Amygdala (tissue), 56 donors: ENCODE data around the gene TBC1D22A.

Experiments used
- DNase-seq, 56 donors: peaks; one replicate each; lab custom pipeline; 2025; lab: John Stamatoyannopoulos, UW

TBC1D22A gene

DNA sequence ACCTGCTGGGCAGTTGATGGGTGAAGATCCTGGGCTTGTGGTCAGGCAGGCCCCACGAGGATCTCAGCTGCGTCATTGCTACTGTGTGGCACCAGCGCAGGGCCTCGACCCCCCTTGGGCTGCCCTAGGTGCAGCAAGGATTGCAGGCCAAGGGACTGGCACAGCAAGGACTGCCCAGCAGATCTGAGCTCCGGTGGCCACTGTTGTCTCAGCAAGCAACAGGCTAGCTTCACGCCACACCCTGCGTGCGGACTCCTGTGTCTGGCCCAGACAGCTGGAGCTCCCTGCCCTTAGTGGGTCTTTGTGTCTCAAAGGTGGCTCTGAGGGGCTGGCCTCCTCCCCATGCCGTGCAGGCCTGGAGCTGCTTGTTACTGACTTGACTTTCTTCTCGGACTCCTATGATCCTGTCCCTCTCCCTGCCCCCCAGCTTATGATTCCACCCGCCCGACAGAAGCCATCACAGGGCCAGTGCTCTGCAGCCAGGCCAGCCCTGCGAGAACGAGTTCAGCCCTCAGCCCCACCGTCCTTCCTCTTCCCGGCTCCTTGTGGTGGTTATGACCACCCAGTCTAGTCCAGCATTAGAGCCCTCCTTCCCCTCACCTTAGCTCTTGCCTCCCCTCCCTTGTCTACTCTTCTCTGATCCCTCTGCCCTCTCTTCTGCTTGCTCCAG is 295.6 kb downstream of the TBC1D22A start:
- no peak for DNase-seq

DNA sequence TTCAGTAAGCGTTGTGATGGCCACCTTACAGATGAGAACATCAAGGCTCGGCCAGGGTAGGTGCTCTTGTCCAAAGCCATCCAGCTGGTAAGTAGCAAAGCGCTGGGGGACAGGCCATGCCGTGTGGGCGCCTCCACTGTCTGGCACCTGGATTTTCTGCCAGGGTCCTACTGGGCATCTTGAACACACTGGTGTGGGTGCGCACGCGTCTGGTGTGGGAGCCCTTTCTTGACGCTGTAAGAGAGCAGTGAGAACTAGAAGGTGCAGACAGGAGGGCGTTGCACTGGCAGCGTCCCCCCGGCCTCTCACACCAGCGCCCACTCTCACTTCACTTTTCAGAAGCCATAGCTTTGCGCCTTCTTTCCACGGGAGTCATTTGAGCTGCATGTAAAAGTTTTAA is 296.6 kb downstream of the TBC1D22A start:
- DNase-seq, result no peak

DNA sequence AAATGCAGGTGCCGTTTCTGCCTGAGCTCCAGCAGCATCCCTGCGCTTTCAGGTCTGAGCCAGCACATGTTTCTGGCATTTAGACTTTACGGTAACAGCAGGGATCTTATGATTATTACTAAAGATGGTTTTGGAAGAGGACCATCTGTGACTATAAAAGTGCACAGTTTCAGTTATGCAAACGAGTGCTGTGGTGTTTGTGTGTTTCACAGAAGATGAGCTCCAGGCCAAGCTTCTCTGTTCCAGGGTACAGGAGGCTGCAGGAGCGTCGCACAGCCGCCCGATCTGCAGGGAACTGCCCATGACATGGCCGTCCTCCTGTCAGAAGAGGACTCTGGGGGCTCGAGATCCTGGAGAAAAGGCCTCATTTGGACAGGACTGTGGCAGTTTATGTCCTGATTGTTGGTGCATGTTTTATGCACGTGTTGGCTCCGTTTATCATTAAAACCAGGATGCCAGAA is 297.3 kb downstream of the TBC1D22A start:
- DNase-seq, result peak in 1 of 56 donors; percentile 6

DNA sequence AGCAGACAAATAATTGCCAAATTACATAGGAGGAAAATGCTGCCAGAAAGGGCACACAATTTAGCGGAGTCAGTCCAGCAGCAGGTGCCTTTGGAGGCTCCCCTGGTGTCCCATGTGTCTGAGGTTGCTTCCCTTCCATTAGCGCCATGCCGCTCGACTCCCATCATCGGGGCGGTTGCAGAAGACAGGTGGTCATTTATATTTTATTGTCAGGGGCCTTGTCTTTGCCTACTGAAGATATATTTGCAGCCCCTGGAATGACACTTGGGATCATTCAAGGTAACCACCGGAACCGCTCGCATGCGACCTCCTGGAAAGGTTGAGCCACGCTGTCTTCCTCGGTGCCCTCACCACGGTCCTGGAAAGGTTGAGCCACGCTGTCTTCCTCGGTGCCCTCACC is 298.3 kb downstream of the TBC1D22A start:
- no peak for DNase-seq

DNA sequence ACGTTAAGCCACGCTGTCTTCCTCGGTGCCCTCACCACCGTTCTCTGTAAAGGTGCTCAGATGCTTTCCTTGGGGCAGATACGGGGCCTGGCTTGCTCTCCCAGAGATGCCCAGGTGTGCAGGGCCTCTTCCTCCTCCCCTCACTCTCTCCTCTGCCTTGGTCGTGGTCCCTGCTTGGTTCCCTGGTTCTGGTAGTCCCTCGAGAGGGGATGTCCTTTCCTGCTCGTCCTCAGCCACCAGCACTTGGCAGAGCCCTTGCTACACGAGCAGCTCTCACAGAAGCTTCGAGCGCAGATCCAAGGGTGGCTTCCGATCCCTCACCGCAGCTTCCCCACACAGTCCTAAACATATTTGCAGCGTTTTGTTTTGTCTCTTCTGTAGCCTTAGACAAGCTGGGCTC is 298.8 kb downstream of the TBC1D22A start:
- no peak for DNase-seq

DNA sequence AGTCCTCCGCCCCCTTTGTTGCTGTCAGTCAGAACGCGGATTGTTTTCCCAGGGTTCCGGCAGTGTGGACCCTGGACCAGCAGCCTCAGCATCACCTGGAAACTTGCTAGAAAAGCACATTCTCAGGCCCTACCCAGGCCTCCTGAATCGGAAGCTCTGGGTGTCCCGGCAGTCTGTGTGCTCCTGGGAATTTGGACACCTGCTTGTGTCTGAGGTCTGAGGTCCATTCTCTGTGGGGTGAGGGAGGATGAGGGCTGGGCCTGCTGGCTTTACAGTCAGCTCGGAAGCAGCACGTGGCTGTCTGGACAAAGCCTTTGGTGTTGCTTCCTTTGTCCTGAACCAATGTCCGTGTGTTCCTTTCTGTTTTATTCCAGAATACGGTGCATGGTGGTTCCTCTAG is 299.7 kb downstream of the TBC1D22A start:
- no peak for DNase-seq

DNA sequence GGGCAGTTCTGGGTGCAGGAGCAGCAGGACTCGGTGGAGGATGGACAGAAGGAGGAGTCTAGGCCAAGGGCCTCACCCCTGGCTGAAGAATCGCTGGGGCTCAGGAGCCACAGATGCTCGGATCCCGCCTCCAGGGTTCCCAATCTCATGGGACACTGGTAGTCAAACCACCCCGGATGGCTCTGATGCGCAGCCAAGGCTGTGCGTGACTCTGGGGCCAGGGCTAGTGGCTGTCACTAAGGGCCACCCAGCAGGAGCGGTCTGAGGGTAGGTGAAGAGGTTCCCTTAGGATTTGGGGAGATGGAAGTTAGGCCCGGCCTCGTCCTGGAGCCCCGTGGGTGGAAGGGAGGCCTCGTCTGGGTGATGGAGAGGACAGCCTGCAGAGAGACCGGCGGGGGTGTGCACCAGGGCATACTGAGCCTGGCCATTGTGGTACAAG is 300.6 kb downstream of the TBC1D22A start:
- DNase-seq, result no peak

DNA sequence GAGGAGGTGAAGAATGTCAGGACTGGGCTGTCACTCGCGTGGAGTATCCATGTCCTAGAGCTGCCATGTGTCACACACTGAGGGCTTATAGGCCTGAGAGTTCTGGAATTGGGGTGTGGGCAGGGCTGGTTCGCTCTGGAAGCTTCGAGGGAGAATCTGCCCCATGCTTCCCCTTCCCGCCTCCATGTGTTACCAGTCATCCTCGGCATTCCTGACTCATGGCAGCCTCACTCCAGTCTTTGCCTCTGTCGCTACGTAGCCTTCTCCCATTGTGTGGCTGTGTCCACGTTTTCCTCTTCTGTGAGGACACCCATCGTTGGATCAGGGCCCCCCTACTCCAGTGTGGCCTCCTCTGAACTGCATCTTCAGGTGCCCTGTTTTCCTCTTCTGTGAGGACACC is 301.2 kb downstream of the TBC1D22A start:
- no peak for DNase-seq

DNA sequence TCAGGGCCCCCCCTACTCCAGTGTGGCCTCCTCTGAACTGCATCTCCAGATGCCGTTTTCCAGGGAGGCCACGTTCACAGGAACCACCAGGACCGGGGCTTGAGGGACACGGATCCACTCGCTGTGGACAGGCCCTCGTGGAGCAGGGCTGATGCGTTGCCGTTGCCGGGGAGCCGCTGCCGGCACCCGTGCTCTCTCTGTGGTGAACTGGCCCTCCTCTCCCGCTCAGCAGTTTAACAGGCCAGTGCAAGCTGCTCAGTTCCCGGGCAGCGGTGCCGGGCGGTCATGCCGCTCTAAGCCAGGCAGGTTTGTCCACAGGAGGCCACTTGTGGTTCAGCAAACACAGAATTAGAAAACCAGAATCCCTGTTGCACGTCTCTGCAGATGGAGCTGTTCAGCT is 301.6 kb downstream of the TBC1D22A start:
- DNase-seq, result no peak

DNA sequence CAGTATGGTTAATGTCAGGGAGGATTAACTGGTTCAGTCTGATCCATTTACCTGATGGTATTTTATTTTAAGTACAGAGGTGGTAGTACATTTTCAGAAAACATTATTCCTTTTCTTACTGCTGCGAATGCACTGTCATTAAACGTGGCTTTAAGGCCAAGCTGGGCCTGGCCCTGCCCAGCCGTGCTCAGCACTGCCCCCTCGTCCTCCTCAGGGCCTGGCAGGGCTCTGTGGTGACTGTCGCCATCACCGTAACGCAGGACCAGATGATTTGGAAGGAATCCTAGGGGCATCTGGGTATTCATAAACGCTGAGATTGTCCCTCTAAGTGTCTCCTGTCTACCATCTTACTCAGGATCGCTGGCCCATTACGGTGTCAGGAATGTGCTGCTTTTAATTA is 302.0 kb downstream of the TBC1D22A start:
- no peak for DNase-seq

DNA sequence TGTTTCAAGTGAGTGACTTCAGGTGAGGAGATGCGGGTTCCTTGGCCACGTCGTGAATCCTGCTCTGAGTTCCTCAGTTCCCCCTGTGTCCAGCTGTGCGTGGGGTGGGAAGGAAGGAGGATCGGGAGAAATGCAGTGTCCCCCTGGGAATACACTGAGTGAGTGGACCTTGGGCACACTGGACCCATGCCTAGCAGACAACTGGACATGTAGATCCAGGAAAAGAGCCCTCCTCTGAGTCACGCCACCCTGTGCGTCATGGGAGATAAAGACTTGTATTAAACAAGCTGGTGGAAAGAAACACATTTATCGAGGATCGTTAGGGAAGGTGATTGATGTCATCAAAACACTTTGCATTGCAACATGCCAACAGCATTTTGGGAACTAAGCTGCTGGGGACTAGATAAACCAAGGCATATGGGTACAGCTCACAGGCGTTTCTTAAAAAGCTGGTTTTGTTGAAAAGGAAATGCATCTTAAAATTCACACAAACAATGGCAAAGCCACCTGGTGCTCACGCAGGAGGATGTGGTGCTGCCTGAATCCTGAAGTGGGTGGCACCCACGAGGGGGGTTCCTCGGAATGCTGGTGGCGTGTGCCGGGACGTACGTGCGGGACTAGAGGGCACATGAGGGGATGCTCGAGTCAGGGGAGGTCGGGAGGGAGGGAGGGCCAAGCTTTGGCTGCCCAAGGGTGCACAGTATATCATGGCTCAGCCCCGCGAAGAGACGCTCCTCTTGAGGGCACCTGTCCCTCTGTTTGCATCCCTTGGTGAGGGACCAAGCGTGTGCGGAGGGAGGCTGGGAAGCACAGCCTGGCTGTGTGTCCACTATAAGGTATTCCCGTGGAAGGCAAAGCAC is 303.5 kb downstream of the TBC1D22A start:
- no peak for DNase-seq

DNA sequence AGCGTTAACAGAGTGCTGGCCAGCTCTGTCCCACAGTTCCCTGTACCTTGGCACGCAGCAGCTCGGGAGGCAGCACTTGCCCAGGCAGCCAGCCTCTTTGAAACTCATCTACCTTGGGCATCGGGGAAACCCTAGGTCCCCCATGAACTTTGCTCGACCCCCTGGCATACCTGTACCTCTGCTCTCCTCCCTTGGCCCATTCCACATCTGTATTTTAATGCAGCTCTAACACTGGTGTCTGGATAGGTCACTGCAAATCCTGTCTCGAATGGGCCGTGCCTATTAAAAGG is 304.1 kb downstream of the TBC1D22A start:
- no peak for DNase-seq

DNA sequence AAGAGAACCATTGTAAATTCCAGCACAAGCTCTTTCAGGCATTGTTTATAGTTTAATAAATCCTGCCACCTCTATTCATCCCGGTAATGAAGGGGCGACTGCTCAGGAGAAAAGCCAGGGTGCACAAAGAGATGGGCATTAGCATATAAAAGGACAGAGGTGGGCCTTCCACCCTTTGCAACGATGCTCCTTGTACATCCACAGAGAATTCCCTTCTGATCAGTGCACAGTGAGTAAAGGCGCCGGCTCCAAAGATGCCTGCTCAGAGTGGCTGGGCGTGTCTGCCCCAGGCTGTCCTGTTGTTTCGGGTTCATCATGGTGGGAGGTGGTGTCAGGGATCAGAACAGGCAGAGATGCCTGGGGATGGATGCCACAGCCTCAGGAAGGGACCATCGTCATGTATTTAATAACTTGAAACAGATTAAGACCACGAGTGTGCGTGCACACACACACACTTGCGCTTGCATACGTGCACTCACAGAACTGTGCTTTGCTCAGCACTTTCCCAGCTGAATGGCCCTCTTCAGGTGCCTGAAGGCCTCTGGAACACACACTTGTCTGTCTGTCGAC is 305.0 kb downstream of the TBC1D22A start:
- no peak for DNase-seq

DNA sequence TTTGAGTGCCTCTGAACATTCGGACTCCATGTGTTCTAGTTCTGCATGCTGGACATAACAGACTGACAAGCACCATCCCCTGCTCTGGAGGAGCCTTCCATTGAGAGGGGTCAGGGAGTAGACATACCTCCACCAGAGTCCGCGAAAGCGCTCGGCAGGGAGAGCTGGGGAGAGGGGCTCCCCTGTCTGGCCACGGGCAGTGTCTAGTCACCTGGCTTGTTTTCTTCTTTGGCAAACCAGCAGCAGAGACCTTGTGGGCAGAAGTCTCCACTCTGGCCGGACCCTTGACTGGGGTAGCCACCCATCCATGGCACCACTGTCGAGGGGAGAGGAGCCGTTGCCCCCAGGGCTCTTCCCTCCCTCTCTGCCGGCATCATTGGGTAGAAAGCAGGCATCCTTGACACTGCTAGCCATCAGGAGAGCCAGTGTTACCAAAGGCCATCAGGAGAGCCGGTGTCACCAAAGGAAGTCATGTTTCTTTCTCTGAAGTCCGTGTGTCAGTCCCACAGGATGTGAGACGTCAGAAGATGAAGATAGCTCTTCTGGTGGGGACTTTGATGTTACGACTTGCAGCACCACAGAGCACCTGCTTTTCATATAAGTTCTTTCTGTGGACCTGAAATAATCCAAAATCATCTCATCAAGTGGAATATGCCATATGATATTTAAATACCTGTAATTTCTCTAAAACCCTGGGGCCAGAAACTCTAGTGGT is 305.6 kb downstream of the TBC1D22A start:
- no peak for DNase-seq

DNA sequence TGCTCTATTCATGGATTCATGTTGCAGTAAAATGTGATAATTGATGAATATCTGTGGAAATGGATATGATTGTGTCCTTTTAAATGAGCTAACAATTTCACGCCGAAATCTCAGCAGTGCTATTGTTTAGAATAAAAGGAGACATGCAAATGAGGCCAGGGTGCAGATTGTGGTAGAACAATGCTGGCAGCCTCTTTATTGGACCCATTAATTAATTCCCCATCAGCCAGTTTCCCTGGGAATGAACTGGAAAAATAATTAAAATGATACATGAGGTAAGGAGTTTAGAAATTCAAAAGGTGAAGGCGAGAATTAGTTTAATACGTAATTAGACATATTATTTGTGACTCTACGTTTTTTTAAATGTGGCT is 306.2 kb downstream of the TBC1D22A start:
- no peak for DNase-seq

DNA sequence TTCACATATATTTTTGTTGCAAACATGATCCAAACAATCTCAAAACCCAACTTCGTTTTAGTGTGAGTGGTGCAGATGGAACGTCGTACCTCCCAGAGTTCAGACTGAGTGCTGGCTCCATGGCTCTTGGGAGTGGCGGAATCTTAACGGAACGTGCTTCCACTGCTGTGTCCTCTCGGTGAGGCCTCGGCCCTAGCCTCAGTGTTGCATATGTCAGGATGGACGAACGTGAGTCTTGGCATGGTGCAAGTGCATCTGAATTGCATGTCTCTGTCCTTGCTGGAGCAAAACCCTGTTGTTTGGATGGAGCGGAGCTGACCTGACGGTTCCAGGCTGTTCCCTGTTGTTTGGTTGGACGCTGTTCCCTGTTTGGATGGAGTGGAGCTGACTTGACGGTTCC is 306.8 kb downstream of the TBC1D22A start:
- no peak for DNase-seq

DNA sequence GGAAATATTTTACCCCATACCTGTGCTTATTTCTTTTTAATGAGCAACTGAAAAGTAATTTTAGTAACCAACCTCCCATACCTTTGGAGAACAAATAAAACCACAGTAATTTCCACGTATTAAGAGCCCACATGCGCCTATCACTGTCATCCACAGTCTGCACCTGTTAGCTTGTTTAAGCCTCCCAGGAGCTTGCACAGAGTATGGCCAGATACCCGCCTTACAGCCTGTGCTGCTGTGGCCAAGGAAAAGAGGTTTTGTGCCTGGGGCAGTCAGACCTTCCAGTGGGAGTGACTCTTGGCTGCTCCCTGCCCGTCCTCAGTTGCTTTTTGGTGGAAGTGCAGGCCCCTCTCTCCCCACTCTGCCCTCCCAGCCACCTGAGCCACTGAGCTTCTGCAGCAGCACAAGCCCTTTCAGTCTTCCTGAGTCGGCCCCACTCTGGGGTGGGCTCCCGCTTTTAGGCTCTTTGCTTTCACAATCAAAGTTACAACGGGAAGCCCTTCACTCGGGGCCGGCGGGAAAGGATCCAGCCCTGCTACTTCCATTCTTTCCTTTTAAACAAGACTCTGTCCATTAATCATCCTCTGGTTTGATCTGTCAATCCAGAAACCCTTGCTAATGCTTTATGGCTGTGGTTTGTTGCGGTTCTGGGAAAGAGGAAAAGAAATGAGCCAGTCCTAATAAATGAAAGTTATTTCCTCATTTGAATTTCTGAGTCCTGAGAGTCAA is 308.8 kb downstream of the TBC1D22A start:
- DNase-seq, result no peak

DNA sequence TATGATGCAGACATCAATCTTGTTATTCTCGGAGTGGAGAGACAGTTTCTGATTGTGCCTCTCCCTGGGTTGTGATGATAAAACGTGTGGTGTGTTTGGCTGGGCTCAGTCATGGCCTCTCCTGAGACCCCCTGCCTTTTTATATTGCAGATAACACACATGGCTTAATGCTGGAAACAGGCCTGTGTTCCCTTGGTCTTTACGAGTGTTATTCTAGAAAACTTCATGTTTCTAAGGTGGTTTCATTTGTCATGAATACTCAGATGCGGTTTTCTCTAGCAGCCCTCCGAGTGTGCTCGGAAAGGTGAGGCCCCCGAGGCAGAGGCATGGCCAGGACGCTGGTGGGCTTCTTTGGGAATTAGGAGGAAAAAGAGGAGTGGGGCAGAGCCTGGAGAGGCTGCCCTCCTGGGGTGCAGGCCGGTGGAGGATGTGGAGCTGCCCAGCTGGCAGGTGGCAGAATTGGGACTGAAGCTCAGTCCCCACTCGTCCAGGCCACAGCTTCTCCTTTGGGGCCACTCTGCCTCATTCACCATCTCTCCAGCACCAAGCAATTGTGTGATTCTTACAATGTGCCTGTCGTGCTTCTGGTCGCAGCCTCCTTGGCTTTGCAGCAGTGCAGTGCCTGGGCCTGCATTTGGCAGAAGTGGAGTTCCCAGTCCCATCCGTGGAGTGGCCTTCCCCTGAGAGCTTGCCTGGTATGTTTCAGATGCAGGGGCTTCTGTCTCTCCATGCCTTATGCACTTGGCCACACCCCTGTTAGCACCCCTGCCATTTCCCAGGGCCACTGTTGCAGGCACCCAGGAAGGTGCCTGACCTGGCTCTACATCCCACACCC is 309.6 kb downstream of the TBC1D22A start:
- DNase-seq, result no peak

DNA sequence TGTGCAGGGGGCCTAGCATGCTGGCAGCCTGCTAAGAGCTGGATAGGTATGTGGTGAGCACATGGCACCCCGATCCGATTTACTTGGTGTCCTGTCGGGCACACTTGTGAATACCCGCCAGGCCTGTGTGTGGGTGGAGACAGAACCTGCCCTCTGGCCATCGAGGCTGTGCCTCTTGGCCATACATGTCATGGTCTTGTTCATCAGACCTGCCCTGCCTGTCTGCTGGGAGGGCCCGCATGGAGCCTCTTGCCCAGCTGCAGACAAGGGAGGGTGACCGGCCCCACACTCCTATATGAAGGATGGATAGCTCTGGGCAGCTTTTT is 310.2 kb downstream of the TBC1D22A start:
- DNase-seq, result no peak

DNA sequence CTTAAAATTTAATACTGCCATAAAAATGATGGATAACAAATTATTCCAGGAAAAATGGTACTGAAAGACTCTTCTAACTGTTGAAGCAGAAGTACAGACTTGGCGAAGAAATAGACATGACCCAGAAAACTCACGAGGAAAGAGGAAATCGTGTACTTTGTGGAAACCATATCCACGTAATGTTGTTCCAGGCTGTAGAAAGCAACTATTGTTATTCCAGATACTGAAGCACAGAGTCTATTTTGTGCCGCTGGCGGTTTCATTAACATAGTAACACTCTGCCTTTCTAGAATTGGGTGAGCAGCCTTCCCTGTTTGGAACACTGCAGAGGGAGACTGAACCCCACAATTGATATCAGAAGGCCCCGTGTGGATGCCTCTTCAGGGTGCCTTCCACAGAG is 310.6 kb downstream of the TBC1D22A start:
- DNase-seq, result peak in 5 of 56 donors; percentile 17 to 61 (median 20)
